Measurements from ENCODE around the gene CLCN6. TPM values are rescaled to one million over a fixed set of nuclear protein-coding genes. Genes with fewer than 3 reads are reported as not detected.

CLCN6 gene
- total and polyA plus RNA-seq, 2 of the 8 experiments (the other 6 are each of a cell fraction or from before 2014, with no cell fraction given): 15.7 to 26.0 TPM

- no peak for TF ChIP-seq CHD7 (IDR thresholded peaks at IDR 0.05; ENCODE audit: insufficient replicate concordance, low read length)
Measured at GRCh38 chr1:11858158-11858557, 52.2 kb downstream of the CLCN6 start (continued).
